ENCODE measurements around the gene CDC7.

GRCh38 chr1:91523482-91523881 lies 22.8 kb downstream of the CDC7 start:
- no peak for TF ChIP-seq CTCF (conservative IDR thresholded peaks at IDR 0.05)
- TF ChIP-seq ZFX (IDR thresholded peaks at IDR 0.05) = no peak
